Rectal smooth muscle tissue (tissue), 1 donor: ENCODE measurements around the gene COPZ2.
"Not testable (repeated sequence)": the region's sequence is repeated elsewhere in the genome, so short reads cannot be mapped to it uniquely, and the experiment has no call there.

Source experiments
- H3K27ac ChIP-seq: one replicate; pipeline ENCODE4 v1.7.0; 2013; ENCODE audit warnings: low read depth, low read length, inconsistent platforms
- H3K27me3 ChIP-seq: one replicate; pipeline ENCODE4 v1.7.0; 2013; ENCODE audit warnings: low read length; ENCODE audit not compliant: control insufficient read depth, insufficient read depth
- H3K36me3 ChIP-seq: one replicate; pipeline ENCODE4 v1.7.0; 2013; ENCODE audit warnings: low read length; ENCODE audit not compliant: control insufficient read depth, insufficient read depth
- H3K4me1 ChIP-seq: one replicate; pipeline ENCODE4 v1.7.0; 2013; ENCODE audit warnings: low read length; ENCODE audit not compliant: control insufficient read depth, insufficient read depth
- H3K4me3 ChIP-seq: one replicate; pipeline ENCODE4 v1.7.0; 2013; ENCODE audit warnings: low read length
- H3K9ac ChIP-seq: one replicate; pipeline ENCODE4 v1.7.0; 2013; ENCODE audit warnings: low read length

COPZ2 gene

GRCh38 chr17:47994724-47995123 lies 42.9 kb downstream of the COPZ2 start:
- Histone ChIP-seq H3K36me3 (no peaks in the 10 kb centered on the region), H3K27ac (no peak overlapping the region), H3K4me3 (no peak overlapping the region), H3K9ac (no peak overlapping the region), H3K27me3 (peaks cover 2% of the 10 kb centered on the region), H3K4me1 (no peaks in the 10 kb centered on the region)

- no peak overlapping the region for H3K27ac ChIP-seq
- H3K27me3 ChIP-seq, result peaks cover 2% of the 10 kb centered on the region
- no peak overlapping the region for H3K9ac ChIP-seq
- H3K4me3 ChIP-seq, result no peak overlapping the region
- no peaks in the 10 kb centered on the region for H3K36me3 ChIP-seq
- no peaks in the 10 kb centered on the region for H3K4me1 ChIP-seq
Observed at GRCh38 chr17:47993964-47994363, 43.6 kb downstream of the COPZ2 start.

GRCh38 chr17:47993031-47993564 lies 44.5 kb downstream of the COPZ2 start:
- H3K27me3 ChIP-seq, result peaks cover 2% of the 10 kb centered on the region
- H3K36me3 ChIP-seq, result no peaks in the 10 kb centered on the region
- no peak overlapping the region for H3K9ac ChIP-seq
- no peak overlapping the region for H3K27ac ChIP-seq
- H3K4me3 ChIP-seq, result no peak overlapping the region
- no peaks in the 10 kb centered on the region for H3K4me1 ChIP-seq

- no peak overlapping the region for H3K27ac ChIP-seq
- peaks cover 3% of the 10 kb centered on the region for H3K4me1 ChIP-seq
- peaks cover 2% of the 10 kb centered on the region for H3K27me3 ChIP-seq
- H3K9ac ChIP-seq, result no peak overlapping the region
- no peaks in the 10 kb centered on the region for H3K36me3 ChIP-seq
- no peak overlapping the region for H3K4me3 ChIP-seq
Observed at GRCh38 chr17:47992216-47992615, 45.4 kb downstream of the COPZ2 start.

GRCh38 chr17:47990962-47991731 lies 46.5 kb downstream of the COPZ2 start:
- Histone ChIP-seq H3K4me3 (no peak overlapping the region), H3K27ac (no peak overlapping the region)

GRCh38 chr17:47989700-47990099 lies 47.9 kb downstream of the COPZ2 start:
- Histone ChIP-seq H3K9ac (no peak overlapping the region), H3K27ac (no peak overlapping the region), H3K4me1 (peaks cover 3% of the 10 kb centered on the region), H3K27me3 (no peaks in the 10 kb centered on the region), H3K36me3 (no peaks in the 10 kb centered on the region), H3K4me3 (no peak overlapping the region)

More at GRCh38 chr17:47990962-47991731, 46.5 kb downstream of the COPZ2 start:
- Histone ChIP-seq H3K4me1 (peaks cover 3% of the 10 kb centered on the region), H3K36me3 (no peaks in the 10 kb centered on the region), H3K9ac (no peak overlapping the region), H3K27me3 (no peaks in the 10 kb centered on the region)

- peaks cover 3% of the 10 kb centered on the region for H3K4me1 ChIP-seq
- H3K27me3 ChIP-seq, result no peaks in the 10 kb centered on the region
- H3K4me3 ChIP-seq, result no peak overlapping the region
- no peak overlapping the region for H3K27ac ChIP-seq
- no peak overlapping the region for H3K9ac ChIP-seq
- no peaks in the 10 kb centered on the region for H3K36me3 ChIP-seq
Observed at GRCh38 chr17:47989159-47989558, 48.4 kb downstream of the COPZ2 start.

- H3K9ac ChIP-seq, H3K4me1 ChIP-seq, H3K36me3 ChIP-seq, H3K27ac ChIP-seq, H3K4me3 ChIP-seq, H3K27me3 ChIP-seq: not testable (repeated sequence)
Observed at GRCh38 chr17:47988445-47988844, 49.2 kb downstream of the COPZ2 start.

- H3K36me3 ChIP-seq, result peaks cover 7% of the 10 kb centered on the region
- H3K27me3 ChIP-seq, result no peaks in the 10 kb centered on the region
- peaks cover 3% of the 10 kb centered on the region for H3K4me1 ChIP-seq
- no peak overlapping the region for H3K4me3 ChIP-seq
- H3K9ac ChIP-seq, result no peak overlapping the region
- H3K27ac ChIP-seq, result peak overlapping the region; percentile 68
Observed at GRCh38 chr17:47987240-47987835, 50.3 kb downstream of the COPZ2 start.

GRCh38 chr17:47986520-47986919 lies 51.1 kb downstream of the COPZ2 start:
- Histone ChIP-seq H3K9ac (no peak overlapping the region), H3K4me1 (peaks cover 3% of the 10 kb centered on the region), H3K4me3 (no peak overlapping the region), H3K36me3 (peaks cover 15% of the 10 kb centered on the region), H3K27me3 (no peaks in the 10 kb centered on the region), H3K27ac (peak overlapping the region; percentile 68)

- no peak overlapping the region for H3K4me3 ChIP-seq
- H3K4me1 ChIP-seq, result peaks cover 3% of the 10 kb centered on the region
- H3K27ac ChIP-seq, result no peak overlapping the region
- no peaks in the 10 kb centered on the region for H3K27me3 ChIP-seq
- H3K36me3 ChIP-seq, result peaks cover 29% of the 10 kb centered on the region
- no peak overlapping the region for H3K9ac ChIP-seq
Observed at GRCh38 chr17:47983492-47984223, 53.9 kb downstream of the COPZ2 start.

GRCh38 chr17:47982645-47983390 lies 54.8 kb downstream of the COPZ2 start:
- peaks cover 29% of the 10 kb centered on the region for H3K36me3 ChIP-seq
- no peak overlapping the region for H3K9ac ChIP-seq
- H3K4me3 ChIP-seq, result no peak overlapping the region
- H3K27ac ChIP-seq, result no peak overlapping the region
- peaks cover 2% of the 10 kb centered on the region for H3K4me1 ChIP-seq
- H3K27me3 ChIP-seq, result no peaks in the 10 kb centered on the region
